H9 (cell line): ENCODE results near the gene TCN2. TPM values are rescaled to one million over a fixed set of nuclear protein-coding genes. Genes with fewer than 3 reads are reported as not detected.

Source experiments
- DNase-seq: peaks from one replicate; pipeline ENCODE4 v3.0.0-alpha.2; 2017
- H2AFZ ChIP-seq: one replicate; pipeline ENCODE4 v1.6.1; 2013; ENCODE audit warnings: mild to moderate bottlenecking, low read length, control low read depth, moderate library complexity
- H2AK5ac ChIP-seq: 2 replicates; pipeline ENCODE4 v1.6.1; 2013; ENCODE audit warnings: low read length, control low read depth, mixed read lengths; ENCODE audit not compliant: insufficient read length
- H2BK120ac ChIP-seq: one replicate; pipeline ENCODE4 v1.6.1; 2013; ENCODE audit warnings: low read depth, mild to moderate bottlenecking, low read length, control low read depth, inconsistent platforms; ENCODE audit not compliant: poor library complexity, severe bottlenecking
- H2BK12ac ChIP-seq: 2 replicates; pipeline ENCODE4 v1.6.1; 2013; ENCODE audit warnings: low read length, control low read depth, mixed read lengths, low read depth; ENCODE audit not compliant: insufficient read length
- H2BK15ac ChIP-seq: 2 replicates; pipeline ENCODE4 v1.6.1; 2013; ENCODE audit warnings: low read depth, low read length, control low read depth
- H2BK20ac ChIP-seq: one replicate; pipeline ENCODE4 v1.6.1; 2013; ENCODE audit warnings: low read depth, mild to moderate bottlenecking, low read length, control low read depth, inconsistent platforms; ENCODE audit not compliant: poor library complexity, severe bottlenecking
- H2BK5ac ChIP-seq: 2 replicates; pipeline ENCODE4 v1.6.1; 2013; ENCODE audit warnings: low read length, control low read depth, mixed read lengths; ENCODE audit not compliant: insufficient read length
- H3K14ac ChIP-seq: 2 replicates; pipeline ENCODE4 v1.6.1; 2013; ENCODE audit warnings: low read length, control low read depth; ENCODE audit not compliant: insufficient read depth
- H3K18ac ChIP-seq: 2 replicates; pipeline ENCODE4 v1.6.1; 2013; ENCODE audit warnings: low read depth, mild to moderate bottlenecking, mixed read lengths, low read length, control low read depth; ENCODE audit not compliant: insufficient read length
- H3K23ac ChIP-seq: 2 replicates; pipeline ENCODE4 v1.6.1; 2013; ENCODE audit warnings: low read length, control low read depth, mixed read lengths, low read depth; ENCODE audit not compliant: insufficient read length
- H3K23me2 ChIP-seq: 2 replicates; pipeline ENCODE4 v1.6.1; 2013; ENCODE audit warnings: low read depth, mild to moderate bottlenecking, mixed read lengths, low read length, control low read depth; ENCODE audit not compliant: insufficient read length, poor library complexity, severe bottlenecking
- H3K27ac ChIP-seq: 2 replicates; pipeline ENCODE4 v1.5.1; 2013; ENCODE audit warnings: low read length, control low read depth, mixed read lengths, low read depth; ENCODE audit not compliant: insufficient read length
- H3K27me3 ChIP-seq: 2 replicates; pipeline ENCODE4 v1.6.1; 2013; ENCODE audit warnings: low read length, control low read depth, inconsistent platforms; ENCODE audit not compliant: insufficient read depth
- H3K4ac ChIP-seq: 2 replicates; pipeline ENCODE4 v1.6.1; 2013; ENCODE audit warnings: low read depth, mild to moderate bottlenecking, control low read depth, inconsistent platforms, low read length, moderate library complexity
- H3K4me1 ChIP-seq: 2 replicates; pipeline ENCODE4 v1.6.1; 2013; ENCODE audit warnings: low read length, control low read depth, inconsistent platforms; ENCODE audit not compliant: insufficient read depth
- H3K4me2 ChIP-seq: 2 replicates; pipeline ENCODE4 v1.6.1; 2013; ENCODE audit warnings: low read length, control low read depth, mixed read lengths; ENCODE audit not compliant: insufficient read length, insufficient read depth
- H3K56ac ChIP-seq: 2 replicates; pipeline ENCODE4 v1.6.1; 2013; ENCODE audit warnings: low read depth, mild to moderate bottlenecking, mixed read lengths, low read length, control low read depth; ENCODE audit not compliant: insufficient read length
- H3K79me1 ChIP-seq: 2 replicates; pipeline ENCODE4 v1.6.1; 2013; ENCODE audit warnings: low read depth, mild to moderate bottlenecking, moderate library complexity, low read length, control low read depth, inconsistent platforms; ENCODE audit not compliant: insufficient read depth, poor library complexity, severe bottlenecking
- H3K79me2 ChIP-seq: 2 replicates; pipeline ENCODE4 v1.6.1; 2013; ENCODE audit warnings: low read length, control low read depth, inconsistent platforms; ENCODE audit not compliant: insufficient read depth
- H3K9ac ChIP-seq: 2 replicates; pipeline ENCODE4 v1.6.1; 2013; ENCODE audit warnings: low read length, control low read depth, mixed read lengths; ENCODE audit not compliant: insufficient read length; ENCODE audit errors: extremely low read depth
- H3K9me3 ChIP-seq: one replicate; pipeline ENCODE4 v1.6.1; 2013; ENCODE audit warnings: low read depth, low read length, inconsistent platforms; ENCODE audit not compliant: control insufficient read depth
- H3T11ph ChIP-seq: one replicate; pipeline ENCODE4 v1.6.1; 2013; ENCODE audit warnings: mild to moderate bottlenecking, low read length, control low read depth, inconsistent platforms
- H4K20me1 ChIP-seq: one replicate; pipeline ENCODE4 v1.6.1; 2013; ENCODE audit not compliant: control insufficient read depth, insufficient read length, insufficient read depth
- H4K5ac ChIP-seq: 2 replicates; pipeline ENCODE4 v1.6.1; 2013; ENCODE audit warnings: low read depth, mild to moderate bottlenecking, mixed read lengths, low read length, control low read depth; ENCODE audit not compliant: insufficient read length
- H4K8ac ChIP-seq: replicated peaks from 2 replicates; pipeline ENCODE4 v1.6.1; 2013; ENCODE audit warnings: low read length, control low read depth, mixed read lengths, low read depth; ENCODE audit not compliant: insufficient read length
- H4K91ac ChIP-seq: 2 replicates; pipeline ENCODE4 v1.6.1; 2013; ENCODE audit warnings: low read depth, mild to moderate bottlenecking, moderate library complexity, mixed read lengths, low read length, control low read depth; ENCODE audit not compliant: insufficient read length
- H3K27ac Mint-ChIP-seq, 3 experiments: 2 replicates in 2 of 3; 3 replicates in 1 of 3; pipeline ENCODE4 v1.8.0; 2020 to 2021; ENCODE audit warnings: mixed read lengths in 3 of 3, mild to moderate bottlenecking in 1 of 3, moderate library complexity in 1 of 3
- H3K27me3 Mint-ChIP-seq: 2 replicates; pipeline ENCODE4 v1.8.0; 2021; ENCODE audit warnings: low read depth, mild to moderate bottlenecking, moderate library complexity, mixed read lengths
- H3K36me3 Mint-ChIP-seq, 3 experiments: 2 replicates in 2 of 3; 3 replicates in 1 of 3; pipeline ENCODE4 v1.8.0; 2020 to 2021; ENCODE audit warnings: low read depth in 3 of 3, mixed read lengths in 3 of 3; ENCODE audit not compliant: insufficient read depth in 1 of 3
- H3K4me1 Mint-ChIP-seq, 2 experiments: 2 replicates each; pipeline ENCODE4 v1.8.0; 2020; ENCODE audit warnings: mixed read lengths in 2 of 2
- H3K4me3 Mint-ChIP-seq, 2 experiments: 2 replicates in 1 of 2; 3 replicates in 1 of 2; pipeline ENCODE4 v1.8.0; 2020 to 2021; ENCODE audit warnings: mild to moderate bottlenecking in 2 of 2, mixed read lengths in 2 of 2, moderate library complexity in 1 of 2
- H3K9me3 Mint-ChIP-seq, 2 experiments: 2 replicates in 1 of 2; 3 replicates in 1 of 2; pipeline ENCODE4 v1.8.0; 2020; ENCODE audit warnings: mild to moderate bottlenecking in 2 of 2, mixed read lengths in 2 of 2, moderate library complexity in 1 of 2
- CTCF ChIP-seq: fragments of 200-600 bp; sonication (generic); conservative IDR thresholded peaks from 3 replicates; pipeline ENCODE4 v1.8.0; 2021; ENCODE audit warnings: antibody characterized with exemption, mild to moderate bottlenecking
- WGBS: extraction: QIAGEN DNeasy Blood & Tissue Kit; methylation state at CpG from one replicate; pipeline ENCODE4 v1.1.7; 2013; ENCODE audit warnings: missing lambda C conversion rate, low lambda C conversion rate, mixed read lengths; ENCODE audit not compliant: insufficient read length; ENCODE audit errors: extremely low coverage; 5-methylcytosine and 5-hydroxymethylcytosine counted together
- total RNA-seq: library from RNA; stranded (reverse); gene quantifications from 2 replicates; pipeline ENCODE4 v1.2.1, GENCODE V29; 2021

Gene TCN2
- total RNA-seq, 1 experiment from 2014 or later = 42.2 TPM

GRCh38 chr22:30671071-30671470 is 64.1 kb downstream of the TCN2 start:
- no peak overlapping the region for H3K4ac ChIP-seq
- Mint-ChIP-seq H3K27me3 (peaks cover 50% of the 10 kb centered on the region), H3K4me3 (no peak overlapping the region), H3K9me3 (no peaks in the 10 kb centered on the region), H3K36me3 (no peaks in the 10 kb centered on the region; a peak in 1 of 7 replicates), H3K27ac (no peak overlapping the region), H3K4me1 (peaks cover 16 to 17% of the 10 kb centered on the region in 2 experiments)
- no peak overlapping the region for H3K14ac ChIP-seq
- no peak overlapping the region for H3K4me2 ChIP-seq
- no peaks in the 10 kb centered on the region for H3K9me3 ChIP-seq
- no peak overlapping the region for H3K27ac ChIP-seq
- H2AFZ ChIP-seq = no peak overlapping the region
- no peaks in the 10 kb centered on the region for H3K79me2 ChIP-seq
- H3K18ac ChIP-seq = no peak overlapping the region
- no peak overlapping the region for H3T11ph ChIP-seq
- no peak overlapping the region for H3K23ac ChIP-seq
- H3K4me1 ChIP-seq = no peaks in the 10 kb centered on the region
- no peak for TF ChIP-seq CTCF
- WGBS = no CpG with 5 or more reads among the region's 3 CpGs
- peaks cover 16% of the 10 kb centered on the region for H3K23me2 ChIP-seq
- H3K79me1 ChIP-seq = no peaks in the 10 kb centered on the region
- H2BK15ac ChIP-seq = no peak overlapping the region
- H2BK120ac ChIP-seq = no peak overlapping the region
- no peak overlapping the region for H3K56ac ChIP-seq
- no peak overlapping the region for H4K5ac ChIP-seq
- no peaks in the 10 kb centered on the region for H4K20me1 ChIP-seq
- H2BK12ac ChIP-seq = no peak overlapping the region
- no peak overlapping the region for H2AK5ac ChIP-seq
- no peak overlapping the region for H2BK20ac ChIP-seq
- H2BK5ac ChIP-seq = no peak overlapping the region
- H4K8ac ChIP-seq = no peak overlapping the region
- DNase-seq = no peak
- no peak overlapping the region for H4K91ac ChIP-seq
- H3K27me3 ChIP-seq = peaks cover 6% of the 10 kb centered on the region; the same call in 1 of the 2 replicates
- H3K9ac ChIP-seq = no peak overlapping the region
